Osteoblast (primary cell): ENCODE measurements around the gene TM9SF1. TPM values are rescaled to one million over a fixed set of nuclear protein-coding genes. Genes with fewer than 3 reads are reported as not detected.
A peak's percentile ranks its signal among the peaks of the same experiment; 100 is the strongest.
"Not testable (repeated sequence)": the region's sequence is repeated elsewhere in the genome, so short reads cannot be mapped to it uniquely, and the experiment has no call there.

Experiments
- DNase-seq: peaks from one replicate; pipeline ENCODE4 v3.0.0; 2011; ENCODE audit warnings: low spot score, mixed read lengths; ENCODE audit not compliant: insufficient read length; ENCODE audit errors: missing footprints
- H2AFZ ChIP-seq: 2 replicates; pipeline ENCODE4 v1.6.0; 2011; ENCODE audit warnings: mild to moderate bottlenecking, low read length
- H3K27ac ChIP-seq: 2 replicates; pipeline ENCODE4 v1.5.1; 2011; ENCODE audit warnings: mild to moderate bottlenecking, low read depth, low read length, moderate library complexity
- H3K27me3 ChIP-seq: 2 replicates; pipeline ENCODE4 v1.6.0; 2012; ENCODE audit warnings: mild to moderate bottlenecking, control low read depth, inconsistent platforms, low read length, moderate library complexity; ENCODE audit not compliant: insufficient read depth
- H3K36me3 ChIP-seq: 2 replicates; pipeline ENCODE4 v1.5.1; 2011; ENCODE audit warnings: mild to moderate bottlenecking, low read length, control low read depth, moderate library complexity; ENCODE audit not compliant: insufficient read depth
- H3K4me1 ChIP-seq: 2 replicates; pipeline ENCODE4 v1.5.1; 2011; ENCODE audit warnings: mild to moderate bottlenecking, low read length, control low read depth, moderate library complexity; ENCODE audit not compliant: insufficient read depth
- H3K4me2 ChIP-seq: 2 replicates; pipeline ENCODE4 v1.6.0; 2011; ENCODE audit warnings: mild to moderate bottlenecking, low read length; ENCODE audit not compliant: insufficient read depth
- H3K4me3 ChIP-seq: fragments of 200-600 bp; sonication (generic); 3 replicates; pipeline ENCODE4 v1.5.1; 2012; ENCODE audit warnings: mild to moderate bottlenecking, low read length, inconsistent platforms; ENCODE audit not compliant: insufficient read depth
- H3K79me2 ChIP-seq: 2 replicates; pipeline ENCODE4 v1.6.0; 2012; ENCODE audit warnings: mild to moderate bottlenecking, low read length, control low read depth, inconsistent platforms; ENCODE audit not compliant: insufficient read depth
- H3K9me3 ChIP-seq: 2 replicates; pipeline ENCODE4 v1.5.1; 2011; ENCODE audit warnings: low read depth, low read length, control low read depth
- H4K20me1 ChIP-seq: 2 replicates; pipeline ENCODE4 v1.6.0; 2012; ENCODE audit warnings: mild to moderate bottlenecking, low read length, control low read depth; ENCODE audit not compliant: insufficient read depth
- CTCF ChIP-seq: IDR thresholded peaks from 2 replicates; pipeline ENCODE4 v1.5.1; 2011; ENCODE audit warnings: mild to moderate bottlenecking, low read depth, low read length, moderate library complexity; ENCODE audit errors: extremely low read depth
- total RNA-seq: library from RNA; depleted of rRNA; stranded (reverse); fragments of >200 nt; gene quantifications from 2 replicates; pipeline ENCODE4 v1.2.3, GENCODE V29; 2012

The TM9SF1 gene
- total RNA-seq, 1 donor: 78.2 TPM

DNA sequence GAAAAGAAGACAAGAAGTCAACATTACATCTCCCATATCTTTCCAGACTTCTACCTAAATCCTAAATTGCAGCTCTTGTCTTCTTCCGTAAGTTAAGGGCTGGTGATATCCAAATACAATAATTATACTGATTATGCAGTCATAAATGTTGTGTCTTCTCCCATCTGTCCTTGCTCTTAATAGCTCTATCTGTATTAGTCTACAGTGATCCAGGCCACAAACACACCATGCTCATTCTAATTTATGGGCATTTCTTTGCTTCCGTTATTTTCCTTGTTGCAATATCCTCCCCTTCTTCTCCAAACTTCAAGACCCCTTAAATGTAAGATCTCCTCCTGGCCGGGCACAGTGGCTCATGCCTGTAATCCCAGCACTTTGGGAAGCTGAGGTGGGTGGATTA, 24.3 kb upstream of the TM9SF1 start:
- Histone ChIP-seq H3K4me2 (no peak overlapping the region), H3K36me3 (peaks cover 13% of the 10 kb centered on the region), H3K27me3 (no peaks in the 10 kb centered on the region), H3K27ac (no peak overlapping the region), H3K4me3 (no peak overlapping the region), H3K79me2 (peaks cover 57% of the 10 kb centered on the region), H3K4me1 (peaks cover 7% of the 10 kb centered on the region), H2AFZ (no peak overlapping the region), H3K9me3 (no peaks in the 10 kb centered on the region), H4K20me1 (peaks cover 9% of the 10 kb centered on the region)
- no peak for DNase-seq
- TF ChIP-seq CTCF: no peak

DNA sequence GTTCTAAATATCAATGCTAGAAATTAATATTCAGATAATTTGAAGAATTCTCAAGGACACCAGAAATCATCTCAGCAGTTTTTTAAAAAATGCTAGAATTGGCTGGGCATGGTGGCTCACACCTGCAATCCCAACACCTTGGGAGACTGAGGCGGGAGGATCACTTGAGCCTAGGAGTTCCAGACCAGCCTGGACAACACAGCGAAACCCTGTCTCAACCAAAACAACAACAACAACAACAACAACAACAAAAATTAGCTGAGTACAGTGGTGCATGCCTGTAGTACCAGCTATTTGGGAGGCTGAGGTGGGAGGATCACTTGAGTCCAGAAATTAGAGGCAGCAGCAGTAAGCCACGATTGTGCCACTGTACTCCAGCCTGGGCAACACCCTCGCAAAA, 23.8 kb upstream of the TM9SF1 start:
- H3K36me3 ChIP-seq: peaks cover 13% of the 10 kb centered on the region
- no peak overlapping the region for H2AFZ ChIP-seq
- H3K27ac ChIP-seq: no peak overlapping the region
- H3K4me3 ChIP-seq: no peak overlapping the region
- H3K79me2 ChIP-seq: peaks cover 57% of the 10 kb centered on the region
- H3K27me3 ChIP-seq: no peaks in the 10 kb centered on the region
- H3K4me2 ChIP-seq: no peak overlapping the region
- no peak for TF ChIP-seq CTCF
- H4K20me1 ChIP-seq: peaks cover 8% of the 10 kb centered on the region
- peaks cover 5% of the 10 kb centered on the region for H3K4me1 ChIP-seq
- DNase-seq: no peak
- H3K9me3 ChIP-seq: no peaks in the 10 kb centered on the region

DNA sequence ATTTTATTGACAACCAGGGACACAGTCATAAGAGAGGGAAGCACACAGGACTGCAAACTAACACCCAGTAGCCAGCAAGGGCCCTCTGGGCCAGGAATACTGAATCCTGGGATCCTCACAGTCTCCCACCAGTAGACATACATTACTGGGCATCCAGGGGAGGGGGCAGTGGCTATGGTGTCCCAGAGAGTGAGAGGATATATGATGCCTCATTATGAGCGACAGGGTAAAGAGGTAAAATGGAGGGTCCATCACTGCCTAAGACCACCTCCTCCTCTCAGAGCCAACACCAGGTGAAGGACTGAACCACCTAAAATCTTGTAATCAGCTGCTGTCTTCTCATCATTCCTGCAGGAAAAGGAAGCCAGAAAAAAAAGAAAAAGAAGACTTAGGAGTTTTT, 21.6 kb upstream of the TM9SF1 start:
- Histone ChIP-seq H3K36me3 (peaks cover 13% of the 10 kb centered on the region), H3K4me1 (peaks cover 12% of the 10 kb centered on the region), H3K79me2 (peaks cover 41% of the 10 kb centered on the region)
- H3K4me3 ChIP-seq, H2AFZ ChIP-seq, H3K27me3 ChIP-seq, H3K9me3 ChIP-seq, H3K4me2 ChIP-seq, H4K20me1 ChIP-seq, H3K27ac ChIP-seq: not testable (repeated sequence)
- peak; percentile 51 for DNase-seq

DNA sequence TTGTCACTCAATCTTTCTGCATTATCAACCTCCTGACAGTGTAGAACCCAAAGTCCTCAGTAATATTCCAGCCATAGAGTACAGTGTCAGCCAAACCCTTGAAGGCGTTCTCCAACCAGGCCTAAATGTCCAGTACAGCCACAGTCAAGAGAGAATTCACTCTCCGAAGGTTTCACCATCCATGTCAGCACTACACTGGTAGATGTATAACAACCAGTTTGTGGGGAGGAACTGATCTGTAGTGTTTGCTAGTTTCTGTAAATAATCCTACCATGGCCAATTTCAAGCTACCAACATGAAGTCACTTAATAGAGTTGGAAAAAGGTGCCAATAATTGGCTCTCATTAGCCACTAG, 21.1 kb upstream of the TM9SF1 start:
- Histone ChIP-seq H4K20me1 (peaks cover 8% of the 10 kb centered on the region), H3K4me3 (peak overlapping the region; percentile 80), H3K27me3 (no peaks in the 10 kb centered on the region), H3K4me1 (peaks cover 12% of the 10 kb centered on the region), H3K9me3 (no peaks in the 10 kb centered on the region), H3K27ac (peak overlapping the region; percentile 78), H2AFZ (peak overlapping the region; percentile 92), H3K4me2 (peak overlapping the region; percentile 98), H3K79me2 (peaks cover 38% of the 10 kb centered on the region), H3K36me3 (peaks cover 15% of the 10 kb centered on the region)
- DNase-seq: no peak
- TF ChIP-seq CTCF: no peak
